Suprapubic skin (tissue), 4 donors: ENCODE results near the gene TKT. TPM values are rescaled to one million over a fixed set of nuclear protein-coding genes. Genes with fewer than 3 reads are reported as not detected.

Source experiments
- DNase-seq, 2 donors: peaks; one replicate each; pipeline ENCODE4 v3.0.0-alpha.2; 2019; ENCODE audit warnings: low spot score in 2 of 2
- H3K27ac ChIP-seq: fragments of 200-600 bp; sonication (generic); one replicate; pipeline ENCODE4 v1.5.1; 2019
- H3K27me3 ChIP-seq: fragments of 200-600 bp; sonication (generic); one replicate; pipeline ENCODE4 v1.5.1; 2019
- H3K36me3 ChIP-seq: fragments of 200-600 bp; sonication (generic); one replicate; pipeline ENCODE4 v1.5.1; 2019
- H3K4me1 ChIP-seq: fragments of 200-600 bp; sonication (generic); one replicate; pipeline ENCODE4 v1.5.1; 2019
- H3K4me3 ChIP-seq: fragments of 200-600 bp; sonication (generic); one replicate; pipeline ENCODE4 v1.5.1; 2019; ENCODE audit warnings: mild to moderate bottlenecking
- H3K9me3 ChIP-seq: fragments of 200-600 bp; sonication (generic); one replicate; pipeline ENCODE4 v1.5.1; 2019
- CTCF ChIP-seq, 2 donors: fragments of 200-600 bp in 1 of 2; fragments of 450-650 bp in 1 of 2; sonication (generic) in 1 of 2; IDR thresholded peaks; one replicate each; pipeline ENCODE4 v1.5.1; 2016 to 2019; ENCODE audit warnings: antibody characterized with exemption in 2 of 2, mild to moderate bottlenecking in 1 of 2, moderate library complexity in 1 of 2
- EP300 ChIP-seq: sonication (generic); formaldehyde crosslinking; IDR thresholded peaks from one replicate; pipeline ENCODE4 v1.6.1; 2017; ENCODE audit warnings: antibody characterized with exemption
- POLR2A ChIP-seq, 2 donors: fragments of 450-650 bp; IDR thresholded peaks; one replicate each; pipeline ENCODE4 v1.6.1; 2017; ENCODE audit warnings: antibody characterized with exemption in 2 of 2, mild to moderate bottlenecking in 2 of 2, moderate library complexity in 2 of 2
- POLR2AphosphoS5 ChIP-seq, 3 donors: sonication (generic); formaldehyde crosslinking; IDR thresholded peaks; one replicate each; pipeline ENCODE4 v1.6.1; 2017; ENCODE audit warnings: antibody characterized with exemption in 3 of 3
- WGBS: methylation state at CpG from one replicate; pipeline ENCODE4 v1.1.5; 2018; 5-methylcytosine and 5-hydroxymethylcytosine counted together
- total RNA-seq, 4 donors: library from RNA; depleted of rRNA; stranded (reverse); fragments of >200 nt; gene quantifications; one replicate each; pipeline ENCODE4 v1.1.0, GENCODE V29; 2016

The TKT gene
- total RNA-seq, 4 donors from 2014 or later: 107 to 194 (median 155) TPM

- Histone ChIP-seq H3K4me1 (no peaks in the 10 kb centered on the region), H3K27ac (no peak overlapping the region), H3K27me3 (no peaks in the 10 kb centered on the region), H3K4me3 (no peak overlapping the region), H3K9me3 (no peaks in the 10 kb centered on the region), H3K36me3 (no peaks in the 10 kb centered on the region)
- TF ChIP-seq POLR2AphosphoS5 (IDR thresholded peaks at IDR 0.05): no peak
- WGBS: 89% methylated on average over 7 of the region's 7 CpGs
- DNase-seq: no peak
Measured at GRCh38 chr3:53213276-53213675, 42.5 kb downstream of the TKT start.

- H3K9me3 ChIP-seq: no peaks in the 10 kb centered on the region
- TF ChIP-seq POLR2A (IDR thresholded peaks at IDR 0.05): no peak
- no peak for TF ChIP-seq POLR2AphosphoS5 (IDR thresholded peaks at IDR 0.05)
- no peak for TF ChIP-seq EP300
- no peak for TF ChIP-seq CTCF (IDR thresholded peaks at IDR 0.05)
- H3K4me1 ChIP-seq: no peaks in the 10 kb centered on the region
- whole genome bisulfite sequencing: 73% methylated on average over 9 of the region's 9 CpGs
- H3K27me3 ChIP-seq: no peaks in the 10 kb centered on the region
- no peak overlapping the region for H3K27ac ChIP-seq
- DNase-seq: no peak
- H3K4me3 ChIP-seq: no peak overlapping the region
- H3K36me3 ChIP-seq: no peaks in the 10 kb centered on the region
Measured at GRCh38 chr3:53211706-53212702, 43.8 kb downstream of the TKT start.

- DNase-seq: peak in 1 of 2 donors; percentile 43
- WGBS: 79% methylated on average over 14 of the region's 14 CpGs
- H3K27me3 ChIP-seq: no peaks in the 10 kb centered on the region
Measured at GRCh38 chr3:53202331-53203015, 53.3 kb downstream of the TKT start.

GRCh38 chr3:53200501-53201498 lies 55.0 kb downstream of the TKT start:
- TF ChIP-seq CTCF (IDR thresholded peaks at IDR 0.05): no peak
- TF ChIP-seq POLR2AphosphoS5 (IDR thresholded peaks at IDR 0.05): no peak
- TF ChIP-seq POLR2A (IDR thresholded peaks at IDR 0.05): no peak
- no peak for TF ChIP-seq EP300
- Histone ChIP-seq H3K4me3 (no peak overlapping the region), H3K9me3 (no peaks in the 10 kb centered on the region), H3K27ac (no peak overlapping the region), H3K36me3 (no peaks in the 10 kb centered on the region), H3K27me3 (no peaks in the 10 kb centered on the region), H3K4me1 (peaks cover 6% of the 10 kb centered on the region)
- WGBS: 83% methylated on average over 19 of the region's 19 CpGs
- DNase-seq: no peak

More at GRCh38 chr3:53202331-53203015, 53.3 kb downstream of the TKT start:
- H3K9me3 ChIP-seq: no peaks in the 10 kb centered on the region
- no peak for TF ChIP-seq EP300
- no peak for TF ChIP-seq POLR2AphosphoS5 (IDR thresholded peaks at IDR 0.05)
- no peak for TF ChIP-seq CTCF (IDR thresholded peaks at IDR 0.05)
- TF ChIP-seq POLR2A (IDR thresholded peaks at IDR 0.05): no peak
- no peaks in the 10 kb centered on the region for H3K36me3 ChIP-seq
- no peak overlapping the region for H3K27ac ChIP-seq
- no peaks in the 10 kb centered on the region for H3K4me1 ChIP-seq
- no peak overlapping the region for H3K4me3 ChIP-seq

GRCh38 chr3:53199834-53200233 lies 56.0 kb downstream of the TKT start:
- no peaks in the 10 kb centered on the region for H3K27me3 ChIP-seq
- no peak overlapping the region for H3K4me3 ChIP-seq
- H3K36me3 ChIP-seq: no peaks in the 10 kb centered on the region
- H3K27ac ChIP-seq: no peak overlapping the region
- H3K9me3 ChIP-seq: no peaks in the 10 kb centered on the region
- 63% methylated on average over 3 of the region's 3 CpGs for WGBS
- H3K4me1 ChIP-seq: peaks cover 8% of the 10 kb centered on the region
- no peak for DNase-seq
- TF ChIP-seq POLR2A (IDR thresholded peaks at IDR 0.05): no peak
- TF ChIP-seq CTCF (IDR thresholded peaks at IDR 0.05): no peak
- TF ChIP-seq EP300: no peak
- TF ChIP-seq POLR2AphosphoS5 (IDR thresholded peaks at IDR 0.05): no peak
